PC-3 (cell line): Measurements from ENCODE around the gene PPP2R3B. TPM values are rescaled to one million over a fixed set of nuclear protein-coding genes. Genes with fewer than 3 reads are reported as not detected.
A peak's percentile ranks its signal among the peaks of the same experiment; 100 is the strongest.

ENCODE experiments used
- ATAC-seq: fragments of 200-7000 bp; cut with Tn5 transposase; 2 replicates; pipeline ENCODE4 v1.9.1; 2020; ENCODE audit warnings: mild to moderate bottlenecking, moderate library complexity
- BruUV-seq: library from RNA; stranded (reverse); fragments of 400-500 nt; replicated peaks from 2 replicates; lab custom pipeline; 2021; lab: Mats Ljungman, UMichigan
- CTCF ChIA-PET: fragments of 300-600 bp; sonication (Branson Sonifier 250); formaldehyde crosslinking; loops from one replicate; lab custom pipeline; 2022; ENCODE audit warnings: antibody characterized with exemption; lab: Charles Lee
- POLR2A ChIA-PET: fragments of 300-600 bp; sonication (Branson Sonifier 250); formaldehyde crosslinking; loops from one replicate; lab custom pipeline; 2022; ENCODE audit warnings: antibody characterized with exemption; ENCODE audit not compliant: unreplicated experiment; lab: Charles Lee
- DNase-seq: peaks from one replicate; pipeline ENCODE4 v3.0.0-alpha.2; 2015
- H2AFZ ChIP-seq: fragments of 300-600 bp; sonication (generic); 2 replicates; pipeline ENCODE4 v1.6.0; 2016; ENCODE audit warnings: antibody characterized with exemption, low read length
- H3F3A ChIP-seq: fragments of 300-600 bp; sonication (generic); one replicate; pipeline ENCODE4 v1.6.0; 2017; ENCODE audit warnings: antibody characterized with exemption, low read length, control low read depth, mild to moderate bottlenecking; ENCODE audit not compliant: unreplicated experiment
- H3K27ac ChIP-seq: fragments of 300-600 bp; sonication (generic); 2 replicates; pipeline ENCODE4 v1.5.1; 2016; ENCODE audit warnings: mild to moderate bottlenecking, low read length
- H3K27me3 ChIP-seq: fragments of 300-600 bp; sonication (generic); 2 replicates; pipeline ENCODE4 v1.6.1; 2016; ENCODE audit warnings: low read length, mixed read lengths
- H3K36me3 ChIP-seq: fragments of 300-600 bp; sonication (generic); 2 replicates; pipeline ENCODE4 v1.6.1; 2016; ENCODE audit warnings: low read depth, mixed run types, low read length, mixed read lengths
- H3K4me1 ChIP-seq: fragments of 300-600 bp; sonication (generic); 2 replicates; pipeline ENCODE4 v1.5.1; 2016; ENCODE audit warnings: low read length; ENCODE audit not compliant: insufficient read depth
- H3K4me2 ChIP-seq: fragments of 300-600 bp; sonication (generic); 2 replicates; pipeline ENCODE4 v1.6.0; 2016; ENCODE audit warnings: low read length
- H3K4me3 ChIP-seq: fragments of 300-600 bp; sonication (generic); 2 replicates; pipeline ENCODE4 v1.5.1; 2016; ENCODE audit warnings: mild to moderate bottlenecking, low read length, mixed read lengths
- H3K79me2 ChIP-seq: fragments of 300-600 bp; sonication (generic); 2 replicates; pipeline ENCODE4 v1.6.1; 2017; ENCODE audit warnings: low read length, mixed read lengths
- H3K9ac ChIP-seq: fragments of 300-600 bp; sonication (generic); 2 replicates; pipeline ENCODE4 v1.6.0; 2016; ENCODE audit warnings: mild to moderate bottlenecking, low read length
- H3K9me2 ChIP-seq: fragments of 300-600 bp; sonication (generic); replicated peaks from 2 replicates; pipeline ENCODE4 v1.6.1; 2016; ENCODE audit warnings: mixed run types, low read length, mixed read lengths
- H3K9me3 ChIP-seq: fragments of 300-600 bp; sonication (generic); 2 replicates; pipeline ENCODE4 v1.6.1; 2016; ENCODE audit warnings: low read length, mixed read lengths
- H4K20me1 ChIP-seq: fragments of 300-600 bp; sonication (generic); 2 replicates; pipeline ENCODE4 v1.6.1; 2016; ENCODE audit warnings: low read length, mixed read lengths
- EZH2 ChIP-seq: fragments of 300-600 bp; sonication (generic); IDR thresholded peaks from one replicate; pipeline ENCODE4 v1.6.1; 2017; ENCODE audit warnings: antibody characterized with exemption, mild to moderate bottlenecking, low read length; ENCODE audit not compliant: unreplicated experiment
- EZH2phosphoT487 ChIP-seq: fragments of 300-600 bp; sonication (generic); IDR thresholded peaks from 2 replicates; pipeline ENCODE4 v1.6.1; 2018; ENCODE audit warnings: mild to moderate bottlenecking, antibody characterized with exemption, low read length, borderline replicate concordance
- intact Hi-C: fragments of 100-400 bp; cut with micrococcal nuclease; formaldehyde crosslinking; loops from 2 replicates; pipeline ENCODE4 v1.9.0; 2023
- total RNA-seq: library from RNA; depleted of rRNA; stranded (reverse); fragments of >200 nt; gene quantifications from 2 replicates; pipeline ENCODE4 v1.2.3, GENCODE V29; 2014
- TF ChIP-seq, protein P1 (sequence below): fragments of 300-600 bp; sonication (generic); conservative IDR thresholded peaks from 2 replicates; pipeline ENCODE4 v1.5.1; 2017; ENCODE audit warnings: antibody characterized with exemption, low read depth, mild to moderate bottlenecking, low read length

The PPP2R3B gene
- total RNA-seq, 1 experiment from 2014 or later: 35.4 TPM

DNA sequence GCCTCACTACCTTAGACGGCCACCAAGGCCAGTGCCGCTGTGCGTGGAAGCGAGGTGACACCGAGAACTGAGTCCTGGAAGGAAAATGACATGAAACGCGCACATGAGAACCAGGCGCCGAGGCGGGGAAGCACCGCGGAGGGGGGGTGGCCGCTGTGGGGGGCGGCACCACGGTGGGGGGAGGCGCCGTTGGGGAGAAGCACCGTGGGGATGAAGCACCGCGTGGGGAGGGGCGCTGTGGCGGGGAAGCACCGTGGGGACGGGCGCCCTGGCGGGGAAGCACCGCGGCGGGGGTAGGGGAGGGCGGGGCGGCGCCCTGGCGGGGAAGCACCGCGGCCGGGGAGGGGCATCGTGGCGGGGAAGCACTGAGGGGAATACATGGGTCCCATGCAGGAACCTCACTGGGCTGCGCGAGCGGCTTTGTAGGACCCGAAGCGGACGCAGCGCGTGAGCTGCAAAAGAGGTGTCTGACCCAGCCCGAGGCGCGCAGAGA is 28.0 kb downstream of the PPP2R3B start:
- ATAC-seq (no peak), DNase-seq (no peak)
- TF ChIP-seq EZH2phosphoT487 (no peak), EZH2 (no peak)
- TF ChIP-seq, protein P1, sequence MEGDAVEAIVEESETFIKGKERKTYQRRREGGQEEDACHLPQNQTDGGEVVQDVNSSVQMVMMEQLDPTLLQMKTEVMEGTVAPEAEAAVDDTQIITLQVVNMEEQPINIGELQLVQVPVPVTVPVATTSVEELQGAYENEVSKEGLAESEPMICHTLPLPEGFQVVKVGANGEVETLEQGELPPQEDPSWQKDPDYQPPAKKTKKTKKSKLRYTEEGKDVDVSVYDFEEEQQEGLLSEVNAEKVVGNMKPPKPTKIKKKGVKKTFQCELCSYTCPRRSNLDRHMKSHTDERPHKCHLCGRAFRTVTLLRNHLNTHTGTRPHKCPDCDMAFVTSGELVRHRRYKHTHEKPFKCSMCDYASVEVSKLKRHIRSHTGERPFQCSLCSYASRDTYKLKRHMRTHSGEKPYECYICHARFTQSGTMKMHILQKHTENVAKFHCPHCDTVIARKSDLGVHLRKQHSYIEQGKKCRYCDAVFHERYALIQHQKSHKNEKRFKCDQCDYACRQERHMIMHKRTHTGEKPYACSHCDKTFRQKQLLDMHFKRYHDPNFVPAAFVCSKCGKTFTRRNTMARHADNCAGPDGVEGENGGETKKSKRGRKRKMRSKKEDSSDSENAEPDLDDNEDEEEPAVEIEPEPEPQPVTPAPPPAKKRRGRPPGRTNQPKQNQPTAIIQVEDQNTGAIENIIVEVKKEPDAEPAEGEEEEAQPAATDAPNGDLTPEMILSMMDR: no peak
- peaks cover 13% of the 10 kb centered on the region for H3K36me3 ChIP-seq
- H3K27ac ChIP-seq: no peak overlapping the region
- H2AFZ ChIP-seq: no peak overlapping the region
- peaks cover 8% of the 10 kb centered on the region for H3K4me1 ChIP-seq
- BruUV-seq: no TSS peak
- ChIA-PET POLR2A (no interaction called here), CTCF (no interaction called here)
- H3K9me3 ChIP-seq: no peaks in the 10 kb centered on the region
- no peaks in the 10 kb centered on the region for H4K20me1 ChIP-seq
- intact Hi-C loops: no loop called here
- H3K27me3 ChIP-seq: no peaks in the 10 kb centered on the region
- H3K9me2 ChIP-seq: no peaks in the 10 kb centered on the region
- no peaks in the 10 kb centered on the region for H3F3A ChIP-seq
- H3K9ac ChIP-seq: no peak overlapping the region
- H3K79me2 ChIP-seq: 0 out of 2 replicates have a peak, but pooled peaks cover 8% of the 10 kb centered on the region
- no peak overlapping the region for H3K4me2 ChIP-seq
- H3K4me3 ChIP-seq: no peak overlapping the region

DNA sequence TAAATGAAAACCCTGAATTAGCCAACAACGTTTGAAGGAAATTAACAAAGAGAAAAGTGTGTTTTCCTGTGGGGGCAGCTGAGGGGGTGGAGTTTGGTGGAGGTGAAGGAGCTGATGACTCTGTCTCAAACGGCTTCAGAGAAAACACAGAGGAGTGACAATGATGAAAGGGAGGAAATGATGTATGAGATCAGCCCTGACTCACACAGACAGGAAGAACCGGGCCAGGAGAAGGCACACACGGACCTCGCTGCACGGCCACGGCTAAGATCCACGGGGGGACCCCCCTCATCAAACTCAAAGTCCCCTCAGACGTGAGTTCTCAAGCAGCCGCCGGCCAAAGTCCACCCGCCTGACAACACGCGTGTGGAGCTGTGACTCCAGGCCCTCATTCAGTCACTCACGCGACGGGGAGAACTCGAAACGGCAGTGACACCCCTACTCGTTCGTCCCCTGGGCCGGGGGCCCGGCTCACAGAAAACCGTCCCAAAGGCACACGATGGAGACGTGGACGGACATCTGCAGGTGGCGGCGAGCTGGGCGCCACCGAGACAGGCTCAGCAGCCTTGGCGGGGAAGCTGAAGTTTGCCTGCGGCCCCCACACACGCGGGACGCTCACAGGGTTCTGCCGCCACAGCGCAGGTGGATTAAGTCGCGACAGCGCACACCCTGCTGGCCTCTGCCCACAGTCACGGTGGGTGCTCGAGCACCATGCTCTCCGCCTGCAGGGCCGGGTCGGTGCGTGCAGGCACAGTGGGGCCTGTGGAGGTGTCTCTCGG is 28.8 kb downstream of the PPP2R3B start:
- peak; percentile 54 for DNase-seq

More for the DNA sequence above, 28.8 kb downstream of the PPP2R3B start:
- Histone ChIP-seq H3K36me3 (peaks cover 13% of the 10 kb centered on the region), H4K20me1 (no peaks in the 10 kb centered on the region), H3K9me3 (no peaks in the 10 kb centered on the region), H3K27me3 (no peaks in the 10 kb centered on the region), H3K9me2 (no peaks in the 10 kb centered on the region), H3K27ac (0 out of 2 replicates have a peak overlapping the region, but pooled peaks have one; percentile 20), H3K4me3 (no peak overlapping the region), H3K4me2 (no peak overlapping the region), H3K79me2 (0 out of 2 replicates have a peak, but pooled peaks cover 8% of the 10 kb centered on the region), H2AFZ (0 out of 2 replicates have a peak overlapping the region, but pooled peaks have one; percentile 13), H3K4me1 (peaks cover 8% of the 10 kb centered on the region), H3K9ac (no peak overlapping the region), H3F3A (no peaks in the 10 kb centered on the region)
- BruUV-seq: no TSS peak
- TF ChIP-seq, protein P1: no peak
- no peak for TF ChIP-seq EZH2phosphoT487
- POLR2A ChIA-PET: no interaction called here
- CTCF ChIA-PET: no interaction called here
- peak; percentile 78 for ATAC-seq
- intact Hi-C loops: no loop called here
